ENCODE measurements around the gene NACC1.
"Not testable (repeated sequence)": the region's sequence is repeated elsewhere in the genome, so short reads cannot be mapped to it uniquely, and the experiment has no call there.

- not testable (repeated sequence) for TF ChIP-seq RAD21 (conservative IDR thresholded peaks at IDR 0.05 in 1 of 2, IDR thresholded peaks at IDR 0.05 in 1 of 2); EP300 (IDR thresholded peaks at IDR 0.05); TP53 (CRISPR knock-in tag; IDR thresholded peaks at IDR 0.05); CEBPB (IDR thresholded peaks at IDR 0.05); POLR2A (IDR thresholded peaks at IDR 0.05; ENCODE audit: low read length); POLR2AphosphoS2 (conservative IDR thresholded peaks at IDR 0.05; ENCODE audit: low read length); HDAC2 (IDR thresholded peaks at IDR 0.05); SMC3 (IDR thresholded peaks at IDR 0.05)
- TF ChIP-seq, protein P1, sequence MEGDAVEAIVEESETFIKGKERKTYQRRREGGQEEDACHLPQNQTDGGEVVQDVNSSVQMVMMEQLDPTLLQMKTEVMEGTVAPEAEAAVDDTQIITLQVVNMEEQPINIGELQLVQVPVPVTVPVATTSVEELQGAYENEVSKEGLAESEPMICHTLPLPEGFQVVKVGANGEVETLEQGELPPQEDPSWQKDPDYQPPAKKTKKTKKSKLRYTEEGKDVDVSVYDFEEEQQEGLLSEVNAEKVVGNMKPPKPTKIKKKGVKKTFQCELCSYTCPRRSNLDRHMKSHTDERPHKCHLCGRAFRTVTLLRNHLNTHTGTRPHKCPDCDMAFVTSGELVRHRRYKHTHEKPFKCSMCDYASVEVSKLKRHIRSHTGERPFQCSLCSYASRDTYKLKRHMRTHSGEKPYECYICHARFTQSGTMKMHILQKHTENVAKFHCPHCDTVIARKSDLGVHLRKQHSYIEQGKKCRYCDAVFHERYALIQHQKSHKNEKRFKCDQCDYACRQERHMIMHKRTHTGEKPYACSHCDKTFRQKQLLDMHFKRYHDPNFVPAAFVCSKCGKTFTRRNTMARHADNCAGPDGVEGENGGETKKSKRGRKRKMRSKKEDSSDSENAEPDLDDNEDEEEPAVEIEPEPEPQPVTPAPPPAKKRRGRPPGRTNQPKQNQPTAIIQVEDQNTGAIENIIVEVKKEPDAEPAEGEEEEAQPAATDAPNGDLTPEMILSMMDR (IDR thresholded peaks at IDR 0.05), result not testable (repeated sequence)
- TF ChIP-seq, protein P2, sequence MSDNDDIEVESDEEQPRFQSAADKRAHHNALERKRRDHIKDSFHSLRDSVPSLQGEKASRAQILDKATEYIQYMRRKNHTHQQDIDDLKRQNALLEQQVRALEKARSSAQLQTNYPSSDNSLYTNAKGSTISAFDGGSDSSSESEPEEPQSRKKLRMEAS (IDR thresholded peaks at IDR 0.05), result not testable (repeated sequence)
- TF ChIP-seq, protein P3, sequence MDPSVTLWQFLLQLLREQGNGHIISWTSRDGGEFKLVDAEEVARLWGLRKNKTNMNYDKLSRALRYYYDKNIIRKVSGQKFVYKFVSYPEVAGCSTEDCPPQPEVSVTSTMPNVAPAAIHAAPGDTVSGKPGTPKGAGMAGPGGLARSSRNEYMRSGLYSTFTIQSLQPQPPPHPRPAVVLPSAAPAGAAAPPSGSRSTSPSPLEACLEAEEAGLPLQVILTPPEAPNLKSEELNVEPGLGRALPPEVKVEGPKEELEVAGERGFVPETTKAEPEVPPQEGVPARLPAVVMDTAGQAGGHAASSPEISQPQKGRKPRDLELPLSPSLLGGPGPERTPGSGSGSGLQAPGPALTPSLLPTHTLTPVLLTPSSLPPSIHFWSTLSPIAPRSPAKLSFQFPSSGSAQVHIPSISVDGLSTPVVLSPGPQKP (IDR thresholded peaks at IDR 0.05; ENCODE audit: low read depth, low read length), result not testable (repeated sequence)
Measured at GRCh38 chr19:13178291-13178690, 60.2 kb downstream of the NACC1 start.
